H9 (cell line): ENCODE measurements around the gene NFATC4. TPM values are rescaled to one million over a fixed set of nuclear protein-coding genes. Genes with fewer than 3 reads are reported as not detected.

Experiments used
- DNase-seq: peaks from one replicate; pipeline ENCODE4 v3.0.0-alpha.2; 2017
- H2AFZ ChIP-seq: one replicate; pipeline ENCODE4 v1.6.1; 2013; ENCODE audit warnings: mild to moderate bottlenecking, low read length, control low read depth, moderate library complexity
- H2AK5ac ChIP-seq: 2 replicates; pipeline ENCODE4 v1.6.1; 2013; ENCODE audit warnings: low read length, control low read depth, mixed read lengths; ENCODE audit not compliant: insufficient read length
- H2BK120ac ChIP-seq: one replicate; pipeline ENCODE4 v1.6.1; 2013; ENCODE audit warnings: low read depth, mild to moderate bottlenecking, low read length, control low read depth, inconsistent platforms; ENCODE audit not compliant: poor library complexity, severe bottlenecking
- H2BK12ac ChIP-seq: 2 replicates; pipeline ENCODE4 v1.6.1; 2013; ENCODE audit warnings: low read length, control low read depth, mixed read lengths, low read depth; ENCODE audit not compliant: insufficient read length
- H2BK15ac ChIP-seq: 2 replicates; pipeline ENCODE4 v1.6.1; 2013; ENCODE audit warnings: low read depth, low read length, control low read depth
- H2BK20ac ChIP-seq: one replicate; pipeline ENCODE4 v1.6.1; 2013; ENCODE audit warnings: low read depth, mild to moderate bottlenecking, low read length, control low read depth, inconsistent platforms; ENCODE audit not compliant: poor library complexity, severe bottlenecking
- H2BK5ac ChIP-seq: 2 replicates; pipeline ENCODE4 v1.6.1; 2013; ENCODE audit warnings: low read length, control low read depth, mixed read lengths; ENCODE audit not compliant: insufficient read length
- H3K14ac ChIP-seq: 2 replicates; pipeline ENCODE4 v1.6.1; 2013; ENCODE audit warnings: low read length, control low read depth; ENCODE audit not compliant: insufficient read depth
- H3K18ac ChIP-seq: 2 replicates; pipeline ENCODE4 v1.6.1; 2013; ENCODE audit warnings: low read depth, mild to moderate bottlenecking, mixed read lengths, low read length, control low read depth; ENCODE audit not compliant: insufficient read length
- H3K23ac ChIP-seq: 2 replicates; pipeline ENCODE4 v1.6.1; 2013; ENCODE audit warnings: low read length, control low read depth, mixed read lengths, low read depth; ENCODE audit not compliant: insufficient read length
- H3K23me2 ChIP-seq: 2 replicates; pipeline ENCODE4 v1.6.1; 2013; ENCODE audit warnings: low read depth, mild to moderate bottlenecking, mixed read lengths, low read length, control low read depth; ENCODE audit not compliant: insufficient read length, poor library complexity, severe bottlenecking
- H3K27ac ChIP-seq: 2 replicates; pipeline ENCODE4 v1.5.1; 2013; ENCODE audit warnings: low read length, control low read depth, mixed read lengths, low read depth; ENCODE audit not compliant: insufficient read length
- H3K27me3 ChIP-seq: 2 replicates; pipeline ENCODE4 v1.6.1; 2013; ENCODE audit warnings: low read length, control low read depth, inconsistent platforms; ENCODE audit not compliant: insufficient read depth
- H3K4ac ChIP-seq: 2 replicates; pipeline ENCODE4 v1.6.1; 2013; ENCODE audit warnings: low read depth, mild to moderate bottlenecking, control low read depth, inconsistent platforms, low read length, moderate library complexity
- H3K4me1 ChIP-seq: 2 replicates; pipeline ENCODE4 v1.6.1; 2013; ENCODE audit warnings: low read length, control low read depth, inconsistent platforms; ENCODE audit not compliant: insufficient read depth
- H3K4me2 ChIP-seq: 2 replicates; pipeline ENCODE4 v1.6.1; 2013; ENCODE audit warnings: low read length, control low read depth, mixed read lengths; ENCODE audit not compliant: insufficient read length, insufficient read depth
- H3K56ac ChIP-seq: 2 replicates; pipeline ENCODE4 v1.6.1; 2013; ENCODE audit warnings: low read depth, mild to moderate bottlenecking, mixed read lengths, low read length, control low read depth; ENCODE audit not compliant: insufficient read length
- H3K79me1 ChIP-seq: 2 replicates; pipeline ENCODE4 v1.6.1; 2013; ENCODE audit warnings: low read depth, mild to moderate bottlenecking, moderate library complexity, low read length, control low read depth, inconsistent platforms; ENCODE audit not compliant: insufficient read depth, poor library complexity, severe bottlenecking
- H3K79me2 ChIP-seq: 2 replicates; pipeline ENCODE4 v1.6.1; 2013; ENCODE audit warnings: low read length, control low read depth, inconsistent platforms; ENCODE audit not compliant: insufficient read depth
- H3K9ac ChIP-seq: 2 replicates; pipeline ENCODE4 v1.6.1; 2013; ENCODE audit warnings: low read length, control low read depth, mixed read lengths; ENCODE audit not compliant: insufficient read length; ENCODE audit errors: extremely low read depth
- H3K9me3 ChIP-seq: one replicate; pipeline ENCODE4 v1.6.1; 2013; ENCODE audit warnings: low read depth, low read length, inconsistent platforms; ENCODE audit not compliant: control insufficient read depth
- H3T11ph ChIP-seq: one replicate; pipeline ENCODE4 v1.6.1; 2013; ENCODE audit warnings: mild to moderate bottlenecking, low read length, control low read depth, inconsistent platforms
- H4K20me1 ChIP-seq: one replicate; pipeline ENCODE4 v1.6.1; 2013; ENCODE audit not compliant: control insufficient read depth, insufficient read length, insufficient read depth
- H4K5ac ChIP-seq: 2 replicates; pipeline ENCODE4 v1.6.1; 2013; ENCODE audit warnings: low read depth, mild to moderate bottlenecking, mixed read lengths, low read length, control low read depth; ENCODE audit not compliant: insufficient read length
- H4K8ac ChIP-seq: replicated peaks from 2 replicates; pipeline ENCODE4 v1.6.1; 2013; ENCODE audit warnings: low read length, control low read depth, mixed read lengths, low read depth; ENCODE audit not compliant: insufficient read length
- H4K91ac ChIP-seq: 2 replicates; pipeline ENCODE4 v1.6.1; 2013; ENCODE audit warnings: low read depth, mild to moderate bottlenecking, moderate library complexity, mixed read lengths, low read length, control low read depth; ENCODE audit not compliant: insufficient read length
- H3K27ac Mint-ChIP-seq, 3 experiments: 2 replicates in 2 of 3; 3 replicates in 1 of 3; pipeline ENCODE4 v1.8.0; 2020 to 2021; ENCODE audit warnings: mixed read lengths in 3 of 3, mild to moderate bottlenecking in 1 of 3, moderate library complexity in 1 of 3
- H3K27me3 Mint-ChIP-seq: 2 replicates; pipeline ENCODE4 v1.8.0; 2021; ENCODE audit warnings: low read depth, mild to moderate bottlenecking, moderate library complexity, mixed read lengths
- H3K36me3 Mint-ChIP-seq, 3 experiments: 2 replicates in 2 of 3; 3 replicates in 1 of 3; pipeline ENCODE4 v1.8.0; 2020 to 2021; ENCODE audit warnings: low read depth in 3 of 3, mixed read lengths in 3 of 3; ENCODE audit not compliant: insufficient read depth in 1 of 3
- H3K4me1 Mint-ChIP-seq, 2 experiments: 2 replicates each; pipeline ENCODE4 v1.8.0; 2020; ENCODE audit warnings: mixed read lengths in 2 of 2
- H3K4me3 Mint-ChIP-seq, 2 experiments: 2 replicates in 1 of 2; 3 replicates in 1 of 2; pipeline ENCODE4 v1.8.0; 2020 to 2021; ENCODE audit warnings: mild to moderate bottlenecking in 2 of 2, mixed read lengths in 2 of 2, moderate library complexity in 1 of 2
- H3K9me3 Mint-ChIP-seq, 2 experiments: 2 replicates in 1 of 2; 3 replicates in 1 of 2; pipeline ENCODE4 v1.8.0; 2020; ENCODE audit warnings: mild to moderate bottlenecking in 2 of 2, mixed read lengths in 2 of 2, moderate library complexity in 1 of 2
- CTCF ChIP-seq: fragments of 200-600 bp; sonication (generic); conservative IDR thresholded peaks from 3 replicates; pipeline ENCODE4 v1.8.0; 2021; ENCODE audit warnings: antibody characterized with exemption, mild to moderate bottlenecking
- WGBS: extraction: QIAGEN DNeasy Blood & Tissue Kit; methylation state at CpG from one replicate; pipeline ENCODE4 v1.1.7; 2013; ENCODE audit warnings: missing lambda C conversion rate, low lambda C conversion rate, mixed read lengths; ENCODE audit not compliant: insufficient read length; ENCODE audit errors: extremely low coverage; 5-methylcytosine and 5-hydroxymethylcytosine counted together
- total RNA-seq: library from RNA; stranded (reverse); gene quantifications from 2 replicates; pipeline ENCODE4 v1.2.1, GENCODE V29; 2021

NFATC4 gene
- total RNA-seq, 1 experiment from 2014 or later = 46.4 TPM

- Histone ChIP-seq H3K14ac (no peak overlapping the region), H2BK120ac (no peak overlapping the region), H2BK5ac (no peak overlapping the region), H2AK5ac (no peak overlapping the region), H4K91ac (no peak overlapping the region), H3K79me2 (no peaks in the 10 kb centered on the region), H2BK12ac (no peak overlapping the region), H3K4me2 (no peak overlapping the region), H3K4me1 (no peaks in the 10 kb centered on the region), H2AFZ (no peak overlapping the region), H3K79me1 (no peaks in the 10 kb centered on the region), H3K56ac (no peak overlapping the region), H4K8ac (no peak overlapping the region), H4K5ac (no peak overlapping the region), H3T11ph (no peak overlapping the region), H3K27ac (no peak overlapping the region), H2BK20ac (no peak overlapping the region), H3K9ac (no peak overlapping the region), H3K27me3 (no peaks in the 10 kb centered on the region; the same call in 1 of the 2 replicates), H3K23me2 (no peaks in the 10 kb centered on the region), H4K20me1 (no peaks in the 10 kb centered on the region), H3K18ac (no peak overlapping the region), H3K4ac (no peak overlapping the region), H3K9me3 (no peaks in the 10 kb centered on the region), H3K23ac (no peak overlapping the region), H2BK15ac (no peak overlapping the region)
- Mint-ChIP-seq H3K9me3 (no peaks in the 10 kb centered on the region; a peak in 1 of 5 replicates), H3K4me1 (no peaks in the 10 kb centered on the region; a peak in 1 of 4 replicates), H3K4me3 (no peak overlapping the region), H3K36me3 (no peaks in the 10 kb centered on the region), H3K27me3 (peaks cover 75% of the 10 kb centered on the region), H3K27ac (no peak overlapping the region; a peak in 1 of 7 replicates)
- WGBS = no CpG with 5 or more reads among the region's 4 CpGs
- peak; percentile 32; the same call in 2 of the 3 replicates for TF ChIP-seq CTCF
- DNase-seq = no peak
These were observed 16.5 kb upstream of the NFATC4 start for GRCh38 chr14:24351517-24351916.
